K562 (cell line): Measurements from ENCODE around the gene DHRS3. TPM values are rescaled to one million over a fixed set of nuclear protein-coding genes. Genes with fewer than 3 reads are reported as not detected.
A peak's percentile ranks its signal among the peaks of the same experiment; 100 is the strongest.

Source experiments
- ATAC-seq: fragments of 200-7000 bp; cut with Tn5 transposase; 3 replicates; pipeline ENCODE4 v1.9.1; 2020; ENCODE audit warnings: moderate library complexity
- BruUV-seq: library from RNA; stranded (reverse); fragments of 400-500 nt; replicated peaks from 2 replicates; lab custom pipeline; 2021; lab: Mats Ljungman, UMichigan
- CTCF ChIA-PET: fragments of 300-600 bp; formaldehyde crosslinking; extraction: SDS; loops from one replicate; lab custom pipeline; 2021; ENCODE audit warnings: low intra/inter-chr PET ratio; lab: Yijun Ruan, JAX
- POLR2A ChIA-PET: fragments of 300-600, 350-650 bp; sonication (Branson Sonifier 250); formaldehyde crosslinking; extraction: SDS; loops from one replicate; lab custom pipeline; 2021; ENCODE audit warnings: antibody characterized with exemption, inconsistent platforms; lab: Yijun Ruan, JAX
- DNase-seq, 4 experiments: peaks; one replicate each; pipeline versions ENCODE4 v3.0.0 to v3.0.0-alpha.2; 2011 to 2018; ENCODE audit warnings: low spot score in 3 of 4, mixed read lengths in 3 of 4; ENCODE audit errors: extremely low read depth in 1 of 4
- FAIRE-seq: peaks from 2 replicates; lab custom pipeline; 2011; peaks lifted over from hg19 to GRCh38; lab: Jason Lieb, UNC
- H2AFZ ChIP-seq: 2 replicates; pipeline ENCODE4 v1.6.0; 2011; ENCODE audit warnings: low read depth, low read length, control low read depth, inconsistent platforms
- H3K27ac ChIP-seq: fragments of 200-600 bp; 3 replicates; pipeline ENCODE4 v1.8.0; 2011; ENCODE audit warnings: low read depth, mild to moderate bottlenecking, control low read depth, inconsistent platforms, low read length, moderate library complexity, mixed read lengths; ENCODE audit errors: extremely low read depth
- H3K27me3 ChIP-seq, 2 experiments: fragments of 300-600 bp in 1 of 2; 2 replicates in 1 of 2; 3 replicates in 1 of 2; pipeline versions ENCODE4 v1.6.0 to v1.8.0; 2011; ENCODE audit warnings: inconsistent platforms in 2 of 2, low read length in 2 of 2, mild to moderate bottlenecking in 1 of 2, mixed read lengths in 1 of 2, moderate library complexity in 1 of 2; ENCODE audit not compliant: control insufficient read depth in 2 of 2, insufficient read depth in 2 of 2
- H3K36me3 ChIP-seq: fragments of 300-600 bp; 3 replicates; pipeline ENCODE4 v1.8.0; 2011; ENCODE audit warnings: mild to moderate bottlenecking, low read length, inconsistent platforms; ENCODE audit not compliant: control insufficient read depth, insufficient read depth
- H3K4me1 ChIP-seq, 2 experiments: fragments of 200-600 bp in 1 of 2; replicated peaks in 1 of 2; 2 replicates in 1 of 2; 3 replicates in 1 of 2; pipeline versions ENCODE4 v1.5.1 to v1.8.0; 2011; ENCODE audit warnings: inconsistent platforms in 2 of 2, low read length in 2 of 2, mild to moderate bottlenecking in 1 of 2, mixed read lengths in 1 of 2, moderate library complexity in 1 of 2; ENCODE audit not compliant: control insufficient read depth in 2 of 2, insufficient read depth in 2 of 2
- H3K4me2 ChIP-seq: 2 replicates; pipeline ENCODE4 v1.6.1; 2011; ENCODE audit warnings: low read length, control low read depth, inconsistent platforms, mixed read lengths; ENCODE audit not compliant: insufficient read depth
- H3K4me3 ChIP-seq: fragments of 200-600 bp; sonication (generic), shearing (Covaris generic); 2 replicates; pipeline ENCODE4 v1.5.1; 2016; ENCODE audit warnings: control low read depth, inconsistent platforms
- H3K79me2 ChIP-seq: fragments of 200-600 bp; 3 replicates; pipeline ENCODE4 v1.8.0; 2011; ENCODE audit warnings: low read length, inconsistent platforms; ENCODE audit not compliant: control insufficient read depth, insufficient read depth
- H3K9ac ChIP-seq, 2 experiments: 2 replicates each; pipeline versions ENCODE4 v1.6.0 to v1.6.1; 2011; ENCODE audit warnings: low read depth in 2 of 2, low read length in 2 of 2, control low read depth in 1 of 2, inconsistent platforms in 1 of 2, mild to moderate bottlenecking in 1 of 2, mixed read lengths in 1 of 2; ENCODE audit not compliant: insufficient read depth in 1 of 2
- H3K9me1 ChIP-seq: one replicate; pipeline ENCODE4 v1.6.0; 2011; ENCODE audit warnings: inconsistent platforms, mild to moderate bottlenecking, low read length, moderate library complexity; ENCODE audit not compliant: control insufficient read depth, insufficient read depth
- H3K9me3 ChIP-seq: replicated peaks from 2 replicates; pipeline ENCODE4 v1.5.1; 2011; ENCODE audit warnings: low read depth, low read length, inconsistent platforms; ENCODE audit not compliant: control insufficient read depth, insufficient read depth
- H4K20me1 ChIP-seq: replicated peaks from 2 replicates; pipeline ENCODE4 v1.6.1; 2011; ENCODE audit warnings: low read length, inconsistent platforms, mixed read lengths; ENCODE audit not compliant: control insufficient read depth, insufficient read depth
- BRD9 ChIP-seq: fragments of 450-650 bp; IDR thresholded peaks from 2 replicates; pipeline ENCODE4 v1.6.1; 2018; ENCODE audit warnings: low read depth; ENCODE audit not compliant: partially characterized antibody
- EP400 ChIP-seq: fragments of 450-650 bp; IDR thresholded peaks from 2 replicates; pipeline ENCODE4 v1.6.1; 2017; ENCODE audit warnings: antibody characterized with exemption, mild to moderate bottlenecking, moderate library complexity
- L3MBTL2 ChIP-seq: fragments of 450-650 bp; IDR thresholded peaks from 2 replicates; pipeline ENCODE4 v1.6.1; 2016; ENCODE audit warnings: mild to moderate bottlenecking, moderate library complexity
- NCOR1 ChIP-seq: fragments of 450-650 bp; IDR thresholded peaks from 2 replicates; pipeline ENCODE4 v1.6.1; 2016; ENCODE audit warnings: mild to moderate bottlenecking, moderate library complexity
- RAD51 ChIP-seq: fragments of 450-650 bp; IDR thresholded peaks from 2 replicates; pipeline ENCODE4 v1.7.1; 2016; ENCODE audit warnings: low read depth, mild to moderate bottlenecking, borderline replicate concordance
- TRIM24 ChIP-seq, 2 experiments: fragments of 450-650 bp; IDR thresholded peaks; 2 replicates each; pipeline ENCODE4 v1.6.1; 2016
- ZNF408 ChIP-seq: fragments of 250-450 bp; sonication (Bioruptor Pico); IDR thresholded peaks from 2 replicates; pipeline ENCODE4 v1.4.0; 2020; ENCODE audit warnings: low read depth, mild to moderate bottlenecking, moderate library complexity
- ZNF766 ChIP-seq: fragments of 200-800 bp; sonication (Bioruptor generic); conservative IDR thresholded peaks from 2 replicates; pipeline ENCODE4 v1.6.1; 2016; ENCODE audit warnings: missing genetic modification characterization, missing compliant biosample characterization
- WGBS: fragments of 100-300 bp; shearing (Covaris generic); methylation state at CpG from one replicate; pipeline ENCODE4 v1.1.6; 2016; ENCODE audit warnings: low coverage, mixed read lengths; ENCODE audit not compliant: insufficient coverage; ENCODE audit errors: missing lambda C conversion rate; 5-methylcytosine and 5-hydroxymethylcytosine counted together
- in situ Hi-C: fragments of 300-500 bp; cut with MboI; formaldehyde crosslinking; loops from 4 replicates; pipeline ENCODE4 v1.15.0; 2018; ENCODE audit warnings: inconsistent platforms, mixed read lengths
- intact Hi-C: fragments of 100-400 bp; cut with micrococcal nuclease; formaldehyde crosslinking; loops from 2 replicates; pipeline ENCODE4 v1.14.2; 2022
- polyA plus RNA-seq, 8 experiments: library from polyadenylated mRNA; depleted of rRNA in 4 of 8; stranded (reverse) in 5 of 8; unstranded in 3 of 8; fragments of >200 nt; fragmentation: Nextera tagmentation in 2 of 8; fragmentation: Illumina TruSeq in 1 of 8; extraction: Ambion mirVana in 2 of 8; extraction: Trizol in 1 of 8; gene quantifications; 2 replicates each; pipeline versions ENCODE4 v1.2.1 to v1.2.3, GENCODE V29; 2011 to 2014; ENCODE audit warnings: inconsistent platforms in 1 of 8, missing spikeins in 1 of 8
- total RNA-seq, 7 experiments: library from RNA; depleted of rRNA in 6 of 7; stranded (reverse); fragments of >200 nt in 6 of 7; fragmentation: Illumina TruSeq in 2 of 7; extraction: Trizol in 2 of 7; gene quantifications; 2 replicates each; pipeline versions ENCODE4 v1.2.1 to v1.2.3, GENCODE V29; 2011 to 2021; ENCODE audit warnings: low replicate concordance in 1 of 7
- TF ChIP-seq, protein P1 (sequence below), 3 experiments: IDR thresholded peaks in 2 of 3; conservative IDR thresholded peaks in 1 of 3; 2 replicates each; pipeline ENCODE4 v1.5.1; 2011 to 2012; ENCODE audit warnings: low read length in 3 of 3, mild to moderate bottlenecking in 3 of 3, control low read depth in 2 of 3, improper control_type of control experiment in 1 of 3, inconsistent platforms in 1 of 3, low read depth in 1 of 3, mixed read lengths in 1 of 3, moderate library complexity in 1 of 3; ENCODE audit not compliant: insufficient read depth in 2 of 3
- TF ChIP-seq, protein P2 (sequence below): fragments of 450-650 bp; IDR thresholded peaks from 2 replicates; pipeline ENCODE4 v1.6.1; 2018; ENCODE audit warnings: mild to moderate bottlenecking, low read depth; ENCODE audit not compliant: partially characterized antibody
- TF ChIP-seq, protein P3 (sequence below): fragments of 450-650 bp; IDR thresholded peaks from one replicate; pipeline ENCODE4 v1.6.1; 2018; ENCODE audit warnings: mild to moderate bottlenecking, moderate library complexity; ENCODE audit not compliant: partially characterized antibody
- TF ChIP-seq, protein P4 (sequence below): fragments of 450-650 bp; formaldehyde crosslinking; IDR thresholded peaks from 2 replicates; pipeline ENCODE4 v1.4.0; 2020; ENCODE audit warnings: mild to moderate bottlenecking, moderate library complexity

DHRS3 gene
- total and polyA plus RNA-seq, 9 of the 15 experiments (the other 6 are each of a cell fraction or from before 2014, with no cell fraction given), result 21.0 to 116 (median 58.7) TPM

DNA sequence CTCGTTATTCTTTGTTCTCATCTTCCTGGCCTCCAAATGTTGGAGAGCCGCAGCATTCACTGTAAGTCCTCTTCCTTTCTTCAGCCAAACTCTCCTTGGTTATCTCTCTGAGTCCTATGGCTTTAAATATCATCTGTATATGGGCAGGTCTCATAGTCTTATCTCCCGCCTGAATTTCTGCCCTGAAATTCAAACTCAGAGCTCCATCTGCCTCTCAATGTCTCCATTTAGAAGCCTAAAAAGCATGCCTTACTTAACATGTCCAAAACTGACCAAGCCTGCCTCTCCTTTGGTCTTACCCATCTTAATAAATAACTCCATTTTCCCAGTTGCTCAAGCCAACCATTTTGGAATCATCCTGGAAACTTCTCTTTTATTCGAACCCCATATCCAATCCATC is 80.7 kb downstream of the DHRS3 start (continued):
- TF ChIP-seq, protein P1, sequence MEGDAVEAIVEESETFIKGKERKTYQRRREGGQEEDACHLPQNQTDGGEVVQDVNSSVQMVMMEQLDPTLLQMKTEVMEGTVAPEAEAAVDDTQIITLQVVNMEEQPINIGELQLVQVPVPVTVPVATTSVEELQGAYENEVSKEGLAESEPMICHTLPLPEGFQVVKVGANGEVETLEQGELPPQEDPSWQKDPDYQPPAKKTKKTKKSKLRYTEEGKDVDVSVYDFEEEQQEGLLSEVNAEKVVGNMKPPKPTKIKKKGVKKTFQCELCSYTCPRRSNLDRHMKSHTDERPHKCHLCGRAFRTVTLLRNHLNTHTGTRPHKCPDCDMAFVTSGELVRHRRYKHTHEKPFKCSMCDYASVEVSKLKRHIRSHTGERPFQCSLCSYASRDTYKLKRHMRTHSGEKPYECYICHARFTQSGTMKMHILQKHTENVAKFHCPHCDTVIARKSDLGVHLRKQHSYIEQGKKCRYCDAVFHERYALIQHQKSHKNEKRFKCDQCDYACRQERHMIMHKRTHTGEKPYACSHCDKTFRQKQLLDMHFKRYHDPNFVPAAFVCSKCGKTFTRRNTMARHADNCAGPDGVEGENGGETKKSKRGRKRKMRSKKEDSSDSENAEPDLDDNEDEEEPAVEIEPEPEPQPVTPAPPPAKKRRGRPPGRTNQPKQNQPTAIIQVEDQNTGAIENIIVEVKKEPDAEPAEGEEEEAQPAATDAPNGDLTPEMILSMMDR (IDR thresholded peaks at IDR 0.05 in 2 of 3, conservative IDR thresholded peaks at IDR 0.05 in 1 of 3; ENCODE audit: insufficient read depth in 2 of 3, low read depth in 1 of 3, low read length in 3 of 3), result peak in 1 of 3 experiments; percentile 30; a peak in 1 of 6 replicates
- TF ChIP-seq L3MBTL2 (peak; percentile 55; the same call in 1 of the 2 replicates), NCOR1 (0 out of 2 replicates have a peak, but pooled peaks have one; percentile 9), BRD9 (peak; percentile 59), EP400 (peak; percentile 52)

DNA sequence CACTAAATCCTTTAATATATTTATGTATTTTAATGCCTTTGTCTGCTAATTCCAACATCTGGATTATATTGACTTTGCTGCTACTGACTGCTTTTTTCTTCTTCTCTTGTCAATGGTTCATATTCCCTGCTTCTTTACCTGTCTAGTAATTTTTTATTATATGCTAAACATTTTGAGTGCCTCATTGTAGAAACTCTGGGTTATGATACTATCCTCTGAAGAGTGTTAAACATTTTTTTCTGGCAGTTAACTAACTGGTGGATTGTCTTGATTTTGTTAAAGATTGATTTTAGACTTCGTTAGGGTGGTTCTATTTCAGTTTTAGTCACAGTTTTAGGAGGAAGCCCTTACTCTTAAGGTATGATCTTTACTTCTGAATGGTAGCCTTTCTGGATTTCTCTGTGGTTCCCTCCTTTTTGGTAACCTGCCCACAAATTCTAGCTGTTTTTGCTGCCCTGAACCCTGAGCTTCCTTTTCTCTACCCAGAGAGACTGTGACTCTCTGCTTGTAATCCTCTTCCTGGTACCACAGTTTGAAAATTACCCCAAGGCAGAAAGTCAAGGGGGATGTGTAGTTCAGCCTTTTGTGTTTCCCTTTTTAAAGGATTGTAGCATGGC is 81.9 kb downstream of the DHRS3 start:
- FAIRE-seq, result no peak
- ChIA-PET POLR2A (interaction anchor here (1.4 kb wide), 1 partner anchor 32 kb away, joined by 5 read pairs; no protein-coding TSS in a partner anchor), CTCF (interaction anchor here (0.6 kb wide), 1 partner anchor 1287 kb away, joined by 3 read pairs; no protein-coding TSS in a partner anchor)
- no peaks in the 10 kb centered on the region for H3K27me3 ChIP-seq
- 54% methylated on average over 1 of the region's 1 CpG for WGBS
- no peaks in the 10 kb centered on the region for H3K36me3 ChIP-seq
- in situ Hi-C loops, result no loop called here
- intact Hi-C loops, result loop anchor here (2.0 kb wide), 1 partner anchor 129 kb away; no protein-coding TSS in a partner anchor
- peak overlapping the region; percentile 27; the same call in 1 of the 3 replicates for H3K27ac ChIP-seq
- H3K4me1 ChIP-seq, result peaks cover 28 to 29% of the 10 kb centered on the region in 2 experiments
- H2AFZ ChIP-seq, result peak overlapping the region; percentile 55
- peaks cover 6% of the 10 kb centered on the region for H3K9me3 ChIP-seq
- ATAC-seq, result no peak
- no TSS peak for BruUV-seq
- no peak overlapping the region for H3K4me3 ChIP-seq
- peak overlapping the region in 1 of 2 experiments; percentile 9; a peak in 1 of 4 replicates for H3K9ac ChIP-seq
- no peaks in the 10 kb centered on the region for H3K79me2 ChIP-seq
- no peak overlapping the region for H3K4me2 ChIP-seq
- DNase-seq, result peak in 2 of 4 experiments; percentile 5 to 12
- no peaks in the 10 kb centered on the region for H3K9me1 ChIP-seq
- no peaks in the 10 kb centered on the region for H4K20me1 ChIP-seq
- TF ChIP-seq, protein P2, sequence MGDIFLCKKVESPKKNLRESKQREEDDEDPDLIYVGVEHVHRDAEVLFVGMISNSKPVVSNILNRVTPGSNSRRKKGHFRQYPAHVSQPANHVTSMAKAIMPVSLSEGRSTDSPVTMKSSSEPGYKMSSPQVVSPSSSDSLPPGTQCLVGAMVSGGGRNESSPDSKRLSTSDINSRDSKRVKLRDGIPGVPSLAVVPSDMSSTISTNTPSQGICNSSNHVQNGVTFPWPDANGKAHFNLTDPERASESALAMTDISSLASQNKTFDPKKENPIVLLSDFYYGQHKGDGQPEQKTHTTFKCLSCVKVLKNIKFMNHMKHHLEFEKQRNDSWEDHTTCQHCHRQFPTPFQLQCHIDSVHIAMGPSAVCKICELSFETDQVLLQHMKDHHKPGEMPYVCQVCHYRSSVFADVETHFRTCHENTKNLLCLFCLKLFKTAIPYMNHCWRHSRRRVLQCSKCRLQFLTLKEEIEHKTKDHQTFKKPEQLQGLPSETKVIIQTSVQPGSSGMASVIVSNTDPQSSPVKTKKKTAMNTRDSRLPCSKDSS, result peak; percentile 64
- TF ChIP-seq TRIM24 (IDR thresholded peaks at IDR 0.05) (peak in 1 of 2 experiments; percentile 58; a peak in 1 of 4 replicates), ZNF766 (CRISPR knock-in tag) (no peak), RAD51 (no peak), ZNF408 (CRISPR knock-in tag) (no peak)
- TF ChIP-seq, protein P3, sequence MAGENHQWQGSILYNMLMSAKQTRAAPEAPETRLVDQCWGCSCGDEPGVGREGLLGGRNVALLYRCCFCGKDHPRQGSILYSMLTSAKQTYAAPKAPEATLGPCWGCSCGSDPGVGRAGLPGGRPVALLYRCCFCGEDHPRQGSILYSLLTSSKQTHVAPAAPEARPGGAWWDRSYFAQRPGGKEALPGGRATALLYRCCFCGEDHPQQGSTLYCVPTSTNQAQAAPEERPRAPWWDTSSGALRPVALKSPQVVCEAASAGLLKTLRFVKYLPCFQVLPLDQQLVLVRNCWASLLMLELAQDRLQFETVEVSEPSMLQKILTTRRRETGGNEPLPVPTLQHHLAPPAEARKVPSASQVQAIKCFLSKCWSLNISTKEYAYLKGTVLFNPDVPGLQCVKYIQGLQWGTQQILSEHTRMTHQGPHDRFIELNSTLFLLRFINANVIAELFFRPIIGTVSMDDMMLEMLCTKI, result no peak
- TF ChIP-seq, protein P4, sequence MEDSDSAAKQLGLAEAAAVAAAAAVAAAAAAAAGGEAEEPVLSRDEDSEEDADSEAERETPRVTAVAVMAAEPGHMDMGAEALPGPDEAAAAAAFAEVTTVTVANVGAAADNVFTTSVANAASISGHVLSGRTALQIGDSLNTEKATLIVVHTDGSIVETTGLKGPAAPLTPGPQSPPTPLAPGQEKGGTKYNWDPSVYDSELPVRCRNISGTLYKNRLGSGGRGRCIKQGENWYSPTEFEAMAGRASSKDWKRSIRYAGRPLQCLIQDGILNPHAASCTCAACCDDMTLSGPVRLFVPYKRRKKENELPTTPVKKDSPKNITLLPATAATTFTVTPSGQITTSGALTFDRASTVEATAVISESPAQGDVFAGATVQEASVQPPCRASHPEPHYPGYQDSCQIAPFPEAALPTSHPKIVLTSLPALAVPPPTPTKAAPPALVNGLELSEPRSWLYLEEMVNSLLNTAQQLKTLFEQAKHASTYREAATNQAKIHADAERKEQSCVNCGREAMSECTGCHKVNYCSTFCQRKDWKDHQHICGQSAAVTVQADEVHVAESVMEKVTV (CRISPR knock-in tag), result no peak
